Stimulated activated CD4-positive, alpha-beta T cell treated with anti-CD3 and anti-CD28 coated beads, Interleukin-1b, Interleukin-23, amount 100 ng/mL, for 24 hours (primary cell): ENCODE measurements around the gene KDM7A.
"Not testable (repeated sequence)": the region's sequence is repeated elsewhere in the genome, so short reads cannot be mapped to it uniquely, and the experiment has no call there.

ENCODE experiments used
- DNase-seq, 4 experiments: peaks; one replicate each; pipeline ENCODE4 v3.0.0-alpha.2; 2020; ENCODE audit warnings: low read depth in 4 of 4, low spot score in 1 of 4

KDM7A gene

DNA sequence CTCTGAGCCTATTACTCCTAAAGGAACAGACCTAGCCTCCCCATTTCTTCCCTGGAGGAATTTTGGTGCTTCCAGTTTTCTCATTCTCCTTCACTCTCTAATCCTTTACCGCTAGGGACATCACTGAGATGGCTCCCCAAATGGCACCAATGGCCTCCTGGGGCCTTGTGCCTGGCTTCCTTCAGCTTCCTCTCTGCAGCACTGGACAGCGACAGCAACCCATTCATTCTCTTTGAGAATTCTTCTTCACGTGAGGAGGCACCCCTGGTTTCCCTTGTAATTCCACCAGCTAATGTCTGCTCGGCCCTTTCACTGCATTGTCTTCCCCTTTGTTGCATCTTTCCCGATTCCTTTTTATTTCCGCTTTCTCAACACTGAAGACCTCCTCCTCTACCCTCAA, 24.6 kb upstream of the KDM7A start:
- no peak for DNase-seq

DNA sequence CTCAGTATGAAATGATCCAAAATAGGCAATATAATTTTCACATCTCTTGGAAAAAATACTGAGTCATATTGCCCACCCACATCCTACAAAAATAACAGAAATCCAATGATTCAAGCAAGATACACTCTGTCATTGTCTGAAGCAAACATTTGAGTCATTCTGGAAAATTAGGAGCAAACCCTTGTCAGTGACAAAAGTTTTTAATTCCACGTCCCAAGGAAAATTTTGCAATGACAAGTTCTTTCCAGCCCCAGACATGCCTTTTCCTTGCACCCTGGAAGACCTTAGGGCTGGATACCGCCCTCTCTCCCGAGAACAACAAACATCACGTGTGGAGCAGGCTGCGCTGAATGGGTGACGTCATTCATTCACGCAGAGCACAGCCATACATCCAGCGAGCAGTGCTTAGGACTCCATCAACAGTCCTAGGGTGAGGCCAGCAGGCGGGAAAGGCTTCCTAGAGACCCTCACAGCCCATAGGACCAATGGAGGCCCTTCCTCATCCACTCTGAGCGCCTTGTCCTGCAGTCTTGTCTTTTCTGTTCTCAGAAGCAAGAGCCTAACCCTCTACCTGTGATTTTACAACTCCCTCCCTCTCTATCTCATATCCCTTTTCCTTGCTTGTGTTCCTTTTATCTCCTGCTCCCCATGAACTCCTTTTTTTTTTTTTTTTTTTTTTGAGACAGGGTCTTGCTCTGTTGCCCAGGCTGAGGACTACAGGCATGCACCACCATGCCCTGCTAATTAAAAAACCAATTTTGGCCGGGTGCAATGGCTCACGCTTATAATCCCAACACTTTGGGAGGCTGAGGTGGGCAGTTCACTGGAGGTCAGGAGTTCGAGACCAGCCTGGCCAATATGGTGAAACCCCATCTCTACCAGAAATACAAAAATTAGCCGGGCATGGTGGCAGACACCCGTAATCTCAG, 23.5 kb upstream of the KDM7A start:
- no peak for DNase-seq

DNA sequence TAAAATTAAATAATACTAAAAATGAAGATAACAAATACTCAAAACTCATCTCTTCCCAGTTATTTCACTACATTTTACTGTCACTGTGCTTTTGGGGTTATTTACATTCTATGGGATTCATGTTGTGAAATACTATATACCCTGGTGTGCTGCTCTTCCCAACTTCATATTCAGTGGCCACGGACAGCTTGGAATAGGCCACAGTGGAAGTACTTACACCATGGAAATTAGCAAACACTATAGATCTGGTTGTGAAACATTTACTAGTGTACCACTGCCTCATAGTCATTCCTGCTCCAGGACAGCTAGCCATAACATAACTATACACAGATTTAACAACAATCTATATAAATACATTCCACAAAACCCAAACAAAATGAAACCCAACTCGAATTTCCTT, 21.2 kb upstream of the KDM7A start:
- no peak for DNase-seq

GRCh38 chr7:140197218-140197890, 20.6 kb upstream of the KDM7A start:
- DNase-seq = no peak

DNA sequence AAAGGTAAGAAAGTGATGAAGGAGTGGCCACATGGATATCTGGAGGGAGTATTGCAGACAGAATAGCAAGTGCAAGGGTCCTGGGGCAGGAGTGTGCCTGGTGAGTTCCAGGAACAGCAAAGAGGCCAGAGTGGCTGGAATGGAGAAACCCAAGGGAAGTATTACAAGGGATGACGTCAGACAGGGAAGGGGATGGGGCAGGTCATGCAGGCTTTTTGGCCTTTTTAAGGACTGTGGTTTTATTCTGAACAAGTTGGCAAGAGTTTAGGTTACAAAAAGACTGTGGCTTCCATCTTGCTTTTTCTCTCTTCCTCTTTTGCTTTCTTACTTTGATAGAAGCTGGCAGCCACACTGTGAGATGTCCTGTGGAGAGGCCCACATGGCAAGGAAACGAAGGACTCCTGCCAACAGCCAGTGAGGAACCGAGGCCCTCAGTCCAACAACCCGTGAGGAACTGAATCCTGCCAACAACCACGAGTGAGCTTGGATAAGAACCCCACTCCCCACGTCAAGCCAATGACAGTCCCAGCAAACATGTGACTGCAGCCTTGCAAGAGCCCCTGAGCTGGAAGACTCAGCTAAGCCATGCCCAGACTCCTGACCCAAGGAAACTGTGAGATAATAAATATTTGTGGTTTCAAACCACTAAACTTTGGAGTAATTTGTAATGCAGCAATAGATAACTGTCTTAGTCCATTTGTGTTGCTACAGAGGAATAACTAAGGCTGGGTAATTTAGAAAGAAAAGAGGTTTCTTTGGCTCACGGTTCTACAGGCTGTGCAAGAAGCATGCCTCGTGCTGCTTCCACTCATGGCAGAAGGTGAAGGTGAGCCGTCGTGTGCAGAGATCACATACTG, 19.8 kb upstream of the KDM7A start:
- DNase-seq = no peak

GRCh38 chr7:140195859-140196258, 19.1 kb upstream of the KDM7A start:
- DNase-seq = no peak

- DNase-seq = no peak
These were observed 15.8 kb upstream of the KDM7A start for GRCh38 chr7:140192620-140193019.

DNA sequence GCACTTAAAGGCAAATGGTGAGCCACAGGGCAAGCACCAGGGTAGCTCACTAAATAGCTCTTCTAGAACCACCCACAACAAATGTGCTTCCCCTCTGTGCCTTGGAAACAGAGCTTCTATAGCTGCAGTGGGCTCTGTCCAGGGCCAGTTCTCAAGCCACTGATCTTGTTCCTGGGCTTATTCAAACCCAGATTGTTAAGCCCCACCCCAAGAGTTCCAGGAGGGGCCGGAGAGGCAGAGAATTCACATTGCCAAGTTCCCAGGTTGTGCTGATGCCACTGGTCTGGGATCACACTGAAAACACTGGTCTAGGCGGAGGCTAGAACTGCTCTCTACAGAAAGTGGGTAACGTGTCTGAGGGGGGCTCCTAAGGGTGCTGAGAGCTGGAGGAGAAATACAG, 15.4 kb upstream of the KDM7A start:
- no peak for DNase-seq

- no peak for DNase-seq
These were observed 13.8 kb upstream of the KDM7A start for GRCh38 chr7:140190588-140190987.

GRCh38 chr7:140189917-140190316, 13.1 kb upstream of the KDM7A start:
- no peak for DNase-seq

DNA sequence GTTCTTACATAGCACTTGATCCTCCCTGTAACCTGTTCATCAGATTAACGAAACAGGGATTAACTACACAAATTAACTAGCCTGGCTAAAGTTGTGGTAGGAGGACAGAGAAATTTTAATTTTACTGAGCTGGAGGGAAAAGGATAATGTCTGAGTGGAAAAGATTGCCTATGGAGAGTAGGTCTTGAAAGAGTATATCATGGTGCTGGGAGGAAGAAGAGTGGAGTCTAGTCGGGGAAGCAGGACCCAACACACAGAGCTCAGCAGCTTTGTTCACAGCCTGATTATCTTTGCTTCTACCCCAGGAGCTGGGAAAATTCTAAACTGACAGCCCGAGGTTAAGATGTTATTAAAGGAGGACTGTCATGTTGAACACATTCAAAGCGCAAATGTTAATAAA, 6.1 kb upstream of the KDM7A start:
- no peak for DNase-seq

DNA sequence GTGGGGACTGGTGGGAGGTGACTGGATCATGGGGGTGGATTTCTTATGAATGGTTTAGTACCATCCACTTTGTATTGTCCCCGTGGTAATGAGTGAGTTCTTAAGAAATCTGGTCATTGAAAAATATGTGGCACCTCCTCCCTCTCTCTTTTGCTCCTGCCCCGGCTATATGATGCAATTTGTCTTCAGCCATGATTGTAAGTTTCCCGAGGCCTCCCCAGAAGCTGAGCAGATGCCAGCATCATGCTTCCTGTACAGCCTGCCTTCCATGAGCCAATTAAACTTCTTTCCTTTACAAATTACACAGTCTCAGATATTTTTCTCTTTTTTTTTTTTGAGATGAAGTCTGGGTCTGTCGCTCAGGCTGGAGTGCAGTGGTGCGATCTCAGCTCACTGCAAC, 2.6 kb upstream of the KDM7A start:
- DNase-seq = no peak

DNA sequence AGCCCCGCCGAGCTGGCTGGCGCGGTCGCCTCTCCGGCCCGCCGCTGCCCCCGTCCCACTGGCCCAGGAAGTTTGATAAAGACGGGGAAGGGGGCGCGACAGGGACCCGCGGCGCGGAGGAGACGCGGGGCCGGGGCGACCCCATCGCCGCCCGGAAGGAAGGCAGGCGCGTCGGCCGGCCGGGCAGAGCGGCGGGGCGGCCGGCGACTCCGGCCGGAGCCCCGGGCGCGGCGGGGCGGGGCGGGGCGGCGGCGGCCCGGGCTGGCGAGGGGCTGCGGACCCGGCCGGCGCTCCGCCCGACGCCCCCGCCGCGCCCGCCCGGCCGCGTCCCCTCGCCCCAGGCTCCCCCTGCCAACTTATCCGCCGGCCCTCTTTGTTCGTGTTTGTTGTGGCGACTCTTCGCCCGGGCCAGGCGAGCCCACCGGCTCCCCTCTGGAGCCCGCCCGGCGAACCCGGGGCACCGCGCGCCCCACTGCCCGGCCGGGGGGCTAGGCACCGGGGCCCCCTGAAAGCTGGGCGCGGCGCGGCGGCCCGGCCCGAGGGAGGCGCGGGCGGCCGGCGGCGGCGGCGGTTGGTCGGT, 571 bp downstream of the KDM7A start:
- DNase-seq = no peak

- DNase-seq = peak; percentile 60 to 80 (median 68)
These were observed 1.3 kb downstream of the KDM7A start for GRCh38 chr7:140175221-140176121.

DNA sequence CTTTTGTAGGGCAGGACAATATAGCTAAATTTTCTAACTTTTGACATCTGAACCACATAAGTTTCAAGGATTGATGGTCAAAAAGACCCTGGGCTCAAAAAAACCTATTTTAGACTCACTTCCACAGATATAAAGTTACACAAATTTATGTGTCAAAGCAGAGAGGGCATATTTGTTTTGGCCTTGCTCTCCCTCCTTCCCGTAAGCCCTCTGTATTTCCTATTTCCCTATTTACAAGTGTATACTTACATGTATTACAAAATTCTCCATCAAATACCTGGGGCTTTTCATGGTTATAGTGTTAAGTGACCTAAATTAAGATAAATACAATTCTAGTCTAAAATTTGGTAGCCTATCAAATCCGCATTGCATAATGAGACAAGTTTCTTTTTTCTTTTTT, 2.6 kb downstream of the KDM7A start:
- DNase-seq = no peak

DNA sequence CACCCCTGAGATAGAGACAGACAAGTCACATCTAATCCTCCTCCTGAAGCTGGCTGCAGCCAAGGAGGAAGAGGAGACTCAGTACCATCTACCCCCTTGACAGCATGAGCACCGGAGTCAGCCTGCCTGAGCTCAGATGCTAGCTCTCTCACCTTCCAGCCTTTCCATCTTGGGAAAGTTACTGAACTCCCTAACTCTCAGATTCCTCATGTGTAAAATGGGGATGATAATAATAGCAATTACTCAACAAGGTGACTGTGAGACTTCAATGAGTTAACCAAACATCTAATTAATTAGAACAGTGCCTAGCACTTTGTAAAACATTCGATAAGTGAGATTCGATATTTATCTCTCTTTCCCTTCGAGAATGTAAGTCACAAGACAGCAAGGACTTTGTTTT, 6.4 kb downstream of the KDM7A start:
- no peak for DNase-seq

- no peak for DNase-seq
These were observed 8.0 kb downstream of the KDM7A start for GRCh38 chr7:140168816-140169215.

GRCh38 chr7:140165422-140165821, 11.4 kb downstream of the KDM7A start:
- DNase-seq = no peak

DNA sequence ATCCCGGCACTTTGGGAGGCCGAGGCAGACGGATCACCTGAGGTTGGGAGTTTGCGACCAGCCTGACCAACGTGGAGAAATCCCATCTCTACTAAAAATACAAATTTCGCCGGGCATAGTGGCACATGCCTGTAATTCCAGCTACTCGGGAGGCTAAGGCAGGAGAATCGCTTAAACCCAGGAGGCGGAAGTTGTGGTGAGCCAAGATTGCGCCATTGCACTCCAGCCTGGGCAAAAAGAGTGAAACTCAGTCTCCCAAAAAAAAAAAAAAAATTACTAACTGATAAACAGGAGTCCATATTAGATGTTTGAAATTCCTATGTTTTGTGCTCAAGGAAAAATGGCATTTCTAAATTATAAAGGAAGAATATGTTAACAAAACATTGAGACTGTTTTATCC, 14.7 kb downstream of the KDM7A start:
- DNase-seq = not testable (repeated sequence)

- no peak for DNase-seq
These were observed 15.7 kb downstream of the KDM7A start for GRCh38 chr7:140161047-140161446.
